SK-N-SH (cell line): ENCODE data around the gene NDUFS7. TPM values are rescaled to one million over a fixed set of nuclear protein-coding genes. Genes with fewer than 3 reads are reported as not detected.

Source experiments
- CTCF ChIA-PET: fragments of 300-600, 350-600 bp; formaldehyde crosslinking; extraction: SDS; loops from one replicate; lab custom pipeline; 2021; lab: Yijun Ruan, JAX
- POLR2A ChIA-PET: fragments of 350-600 bp; sonication (Branson Sonifier 250); formaldehyde crosslinking; extraction: SDS; loops from one replicate; lab custom pipeline; 2020; ENCODE audit warnings: antibody characterized with exemption, inconsistent platforms; lab: Yijun Ruan, JAX
- DNase-seq: peaks from one replicate; pipeline ENCODE4 v3.0.0; 2012
- H2AFZ ChIP-seq: fragments of 200-600 bp; sonication (generic); 2 replicates; pipeline ENCODE4 v1.8.1; 2016; ENCODE audit warnings: antibody characterized with exemption, mild to moderate bottlenecking, low read depth
- H3F3A ChIP-seq: fragments of 200-600 bp; sonication (generic); replicated peaks from 2 replicates; pipeline ENCODE3; 2016; ENCODE audit warnings: antibody characterized with exemption, mild to moderate bottlenecking; ENCODE audit not compliant: insufficient read depth
- H3K27ac ChIP-seq, 2 experiments: fragments of 200-500 bp in 1 of 2; fragments of 200-600 bp in 1 of 2; sonication (Bioruptor generic) in 1 of 2; sonication (generic), shearing (Covaris generic) in 1 of 2; 2 replicates each; pipeline versions ENCODE4 v1.5.1 to v1.6.1; 2014 to 2016; ENCODE audit warnings: low read depth in 2 of 2, inconsistent platforms in 1 of 2, low read length in 1 of 2, mild to moderate bottlenecking in 1 of 2, mixed read lengths in 1 of 2
- H3K27me3 ChIP-seq: fragments of 200-600 bp; sonication (generic), shearing (Covaris generic); 2 replicates; pipeline ENCODE4 v1.6.1; 2016; ENCODE audit warnings: mixed run types; ENCODE audit not compliant: insufficient read depth
- H3K36me3 ChIP-seq, 2 experiments: fragments of 200-500 bp in 1 of 2; fragments of 200-600 bp in 1 of 2; sonication (Bioruptor generic) in 1 of 2; sonication (generic) in 1 of 2; replicated peaks in 1 of 2; 2 replicates each; pipeline versions ENCODE3 to v1.5.1; 2014 to 2016; ENCODE audit warnings: low read length in 1 of 2, mild to moderate bottlenecking in 1 of 2; ENCODE audit not compliant: insufficient read depth in 2 of 2, control insufficient read depth in 1 of 2
- H3K4me1 ChIP-seq, 2 experiments: fragments of 200-500 bp in 1 of 2; fragments of 200-600 bp in 1 of 2; sonication (Bioruptor generic) in 1 of 2; sonication (generic), shearing (Covaris generic) in 1 of 2; 2 replicates each; pipeline versions ENCODE4 v1.5.1 to v1.6.1; 2014 to 2016; ENCODE audit warnings: low read depth in 1 of 2, low read length in 1 of 2, mixed run types in 1 of 2; ENCODE audit not compliant: insufficient read depth in 2 of 2, control insufficient read depth in 1 of 2
- H3K4me2 ChIP-seq: fragments of 200-600 bp; sonication (generic), shearing (Covaris generic); 2 replicates; pipeline ENCODE4 v1.6.1; 2017; ENCODE audit warnings: mixed run types
- H3K4me3 ChIP-seq, 2 experiments: fragments of 200-500 bp in 1 of 2; fragments of 200-600 bp in 1 of 2; sonication (Bioruptor generic) in 1 of 2; sonication (generic), shearing (Covaris generic) in 1 of 2; 2 replicates each; pipeline versions ENCODE4 v1.5.1 to v1.8.1; 2014 to 2016; ENCODE audit warnings: low read depth in 2 of 2, inconsistent platforms in 1 of 2, low read length in 1 of 2, mild to moderate bottlenecking in 1 of 2, mixed read lengths in 1 of 2, moderate library complexity in 1 of 2
- H3K79me2 ChIP-seq: fragments of 200-600 bp; sonication (generic); 2 replicates; pipeline ENCODE4 v1.8.1; 2017; ENCODE audit warnings: mild to moderate bottlenecking; ENCODE audit not compliant: insufficient read depth
- H3K9ac ChIP-seq: fragments of 200-600 bp; sonication (generic); 2 replicates; pipeline ENCODE4 v1.6.1; 2017; ENCODE audit warnings: mixed run types
- H3K9me2 ChIP-seq: fragments of 200-600 bp; sonication (generic); 2 replicates; pipeline ENCODE4 v1.6.1; 2017; ENCODE audit warnings: mixed run types
- H3K9me3 ChIP-seq: fragments of 200-600 bp; sonication (generic); 2 replicates; pipeline ENCODE4 v1.6.1; 2017; ENCODE audit warnings: mixed run types, mild to moderate bottlenecking, moderate library complexity
- H4K20me1 ChIP-seq: fragments of 200-600 bp; sonication (generic); 2 replicates; pipeline ENCODE4 v1.6.1; 2017; ENCODE audit warnings: mild to moderate bottlenecking, mixed run types; ENCODE audit not compliant: insufficient read depth
- EZH2phosphoT487 ChIP-seq: fragments of 200-600 bp; sonication (generic); IDR thresholded peaks from 2 replicates; pipeline ENCODE4 v1.6.1; 2017; ENCODE audit warnings: low read depth, mixed run types, mild to moderate bottlenecking, antibody characterized with exemption, moderate library complexity, borderline replicate concordance
- FOSL2 ChIP-seq: IDR thresholded peaks from 2 replicates; pipeline ENCODE4 v1.4.0; 2012; ENCODE audit warnings: low read depth, mild to moderate bottlenecking, moderate library complexity, borderline replicate concordance
- FOXJ3 ChIP-seq: sonication (generic); formaldehyde crosslinking; IDR thresholded peaks from 2 replicates; pipeline ENCODE4 v1.5.1; 2020; ENCODE audit warnings: mild to moderate bottlenecking, missing genetic modification reagents
- GABPA ChIP-seq: IDR thresholded peaks from 2 replicates; pipeline ENCODE4 v1.4.0; 2012; ENCODE audit warnings: low read depth, mild to moderate bottlenecking
- MAX ChIP-seq: IDR thresholded peaks from 2 replicates; pipeline ENCODE4 v1.4.0; 2012; ENCODE audit warnings: low read depth
- NFIC ChIP-seq: IDR thresholded peaks from 2 replicates; pipeline ENCODE4 v1.4.0; 2012; ENCODE audit warnings: borderline replicate concordance
- NRF1 ChIP-seq: IDR thresholded peaks from 2 replicates; pipeline ENCODE4 v1.6.1; 2012; ENCODE audit warnings: low read depth, mild to moderate bottlenecking, low read length
- POLR2AphosphoS5 ChIP-seq: IDR thresholded peaks from 2 replicates; pipeline ENCODE4 v1.6.1; 2012; ENCODE audit warnings: low read depth, low read length
- RAD21 ChIP-seq: IDR thresholded peaks from 2 replicates; pipeline ENCODE4 v1.6.1; 2012; ENCODE audit warnings: mild to moderate bottlenecking, low read length
- RCOR1 ChIP-seq: fragments of 150-350 bp; IDR thresholded peaks from 2 replicates; pipeline ENCODE4 v1.6.1; 2017; ENCODE audit warnings: antibody characterized with exemption, low read length
- SMC3 ChIP-seq: IDR thresholded peaks from 2 replicates; pipeline ENCODE4 v1.6.1; 2012; ENCODE audit warnings: low read depth, low read length, improper control_type of control experiment
- TAF1 ChIP-seq: IDR thresholded peaks from 2 replicates; pipeline ENCODE4 v1.6.1; 2012; ENCODE audit warnings: low read depth, mild to moderate bottlenecking, low read length, moderate library complexity, borderline replicate concordance
- TCF12 ChIP-seq: IDR thresholded peaks from 2 replicates; pipeline ENCODE4 v1.4.0; 2012
- USF2 ChIP-seq: fragments of 150-350 bp; IDR thresholded peaks from 2 replicates; pipeline ENCODE4 v1.6.1; 2017; ENCODE audit warnings: antibody characterized with exemption, low read length, low read depth, borderline replicate concordance
- WGBS: methylation state at CpG from one replicate; pipeline ENCODE4 v1.1.6; 2017; ENCODE audit warnings: low lambda C conversion rate; 5-methylcytosine and 5-hydroxymethylcytosine counted together
- polyA plus RNA-seq, 3 experiments: library from polyadenylated mRNA; depleted of rRNA; stranded (reverse); fragments of >200 nt; gene quantifications; 2 replicates each; pipeline ENCODE4 v1.2.3, GENCODE V29; 2012
- TF ChIP-seq, protein P1 (sequence below): fragments of 200-600 bp; sonication (generic); IDR thresholded peaks from 2 replicates; pipeline ENCODE4 v1.6.1; 2017; ENCODE audit warnings: antibody characterized with exemption, mild to moderate bottlenecking, moderate library complexity
- TF ChIP-seq, protein P2 (sequence below): fragments of 150-350 bp; IDR thresholded peaks from 2 replicates; pipeline ENCODE4 v1.6.1; 2016; ENCODE audit warnings: mild to moderate bottlenecking, low read depth, low read length

Gene NDUFS7
- polyA plus RNA-seq, 1 of the 3 experiments (the other 2 are of a cell fraction), result 66.4 TPM

DNA sequence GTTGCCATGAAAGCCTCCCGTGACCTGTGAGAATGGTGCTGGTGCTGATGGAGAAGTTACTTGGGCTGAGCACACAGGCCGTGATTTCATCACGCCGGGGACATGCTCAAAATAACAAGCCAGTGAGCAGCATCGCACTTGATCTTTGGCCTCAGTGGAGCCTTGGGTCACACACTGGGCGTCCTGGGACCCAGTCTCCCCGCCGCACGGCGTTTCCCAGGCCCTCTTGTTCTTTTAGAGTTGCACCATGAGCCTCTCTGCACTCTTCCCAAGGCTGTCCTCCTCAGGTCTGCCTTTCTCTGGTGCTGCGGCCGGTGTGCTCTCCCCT is 9.5 kb upstream of the NDUFS7 start:
- TF ChIP-seq GABPA (no peak), FOSL2 (no peak), NRF1 (no peak)
- TF ChIP-seq, protein P1, sequence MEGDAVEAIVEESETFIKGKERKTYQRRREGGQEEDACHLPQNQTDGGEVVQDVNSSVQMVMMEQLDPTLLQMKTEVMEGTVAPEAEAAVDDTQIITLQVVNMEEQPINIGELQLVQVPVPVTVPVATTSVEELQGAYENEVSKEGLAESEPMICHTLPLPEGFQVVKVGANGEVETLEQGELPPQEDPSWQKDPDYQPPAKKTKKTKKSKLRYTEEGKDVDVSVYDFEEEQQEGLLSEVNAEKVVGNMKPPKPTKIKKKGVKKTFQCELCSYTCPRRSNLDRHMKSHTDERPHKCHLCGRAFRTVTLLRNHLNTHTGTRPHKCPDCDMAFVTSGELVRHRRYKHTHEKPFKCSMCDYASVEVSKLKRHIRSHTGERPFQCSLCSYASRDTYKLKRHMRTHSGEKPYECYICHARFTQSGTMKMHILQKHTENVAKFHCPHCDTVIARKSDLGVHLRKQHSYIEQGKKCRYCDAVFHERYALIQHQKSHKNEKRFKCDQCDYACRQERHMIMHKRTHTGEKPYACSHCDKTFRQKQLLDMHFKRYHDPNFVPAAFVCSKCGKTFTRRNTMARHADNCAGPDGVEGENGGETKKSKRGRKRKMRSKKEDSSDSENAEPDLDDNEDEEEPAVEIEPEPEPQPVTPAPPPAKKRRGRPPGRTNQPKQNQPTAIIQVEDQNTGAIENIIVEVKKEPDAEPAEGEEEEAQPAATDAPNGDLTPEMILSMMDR, result no peak
- 93% methylated on average over 11 of the region's 12 CpGs for WGBS

GRCh38 chr19:1376415-1376805 is 7.3 kb upstream of the NDUFS7 start:
- Histone ChIP-seq H4K20me1 (no peaks in the 10 kb centered on the region), H3K9me3 (no peaks in the 10 kb centered on the region), H3F3A (peaks cover 3% of the 10 kb centered on the region), H2AFZ (no peak overlapping the region), H3K4me1 (peaks cover 0 to 3% of the 10 kb centered on the region in 2 experiments; a peak in 1 of 4 replicates), H3K27ac (no peak overlapping the region), H3K79me2 (no peaks in the 10 kb centered on the region), H3K9ac (no peak overlapping the region), H3K27me3 (no peaks in the 10 kb centered on the region), H3K4me2 (no peak overlapping the region), H3K9me2 (no peaks in the 10 kb centered on the region), H3K4me3 (no peak overlapping the region), H3K36me3 (peaks cover 3 to 21% of the 10 kb centered on the region in 2 experiments)
- CTCF ChIA-PET, result interaction anchor here (0.6 kb wide), 1 partner anchor 61 kb away, joined by 3 read pairs; no protein-coding TSS in a partner anchor
- POLR2A ChIA-PET, result no interaction called here
- TF ChIP-seq RAD21 (no peak), FOSL2 (no peak), USF2 (no peak)
- no peak for DNase-seq
- WGBS, result 95% methylated on average over 17 of the region's 17 CpGs

More for the DNA sequence above, 9.5 kb upstream of the NDUFS7 start:
- Histone ChIP-seq H4K20me1 (no peaks in the 10 kb centered on the region), H3K9ac (no peak overlapping the region), H3K9me3 (no peaks in the 10 kb centered on the region), H3K27ac (no peak overlapping the region), H3F3A (peaks cover 3% of the 10 kb centered on the region), H3K79me2 (no peaks in the 10 kb centered on the region), H2AFZ (no peak overlapping the region), H3K4me3 (no peak overlapping the region), H3K4me1 (no peaks in the 10 kb centered on the region), H3K36me3 (peaks cover 6 to 40% of the 10 kb centered on the region in 2 experiments), H3K4me2 (no peak overlapping the region), H3K9me2 (no peaks in the 10 kb centered on the region), H3K27me3 (no peaks in the 10 kb centered on the region)
- DNase-seq, result no peak
- ChIA-PET POLR2A (no interaction called here), CTCF (interaction anchor here (1.3 to 7.4 kb wide), 3 partner anchors 10 to 58 kb away, joined by 4 to 81 read pairs (median 5); no protein-coding TSS in a partner anchor)

- Histone ChIP-seq H3K9ac (no peak overlapping the region), H3K4me2 (no peak overlapping the region), H3K27ac (no peak overlapping the region), H3K9me3 (no peaks in the 10 kb centered on the region), H3K27me3 (no peaks in the 10 kb centered on the region), H3K79me2 (no peaks in the 10 kb centered on the region), H3F3A (peaks cover 6% of the 10 kb centered on the region), H3K36me3 (peaks cover 0 to 20% of the 10 kb centered on the region in 2 experiments), H3K4me1 (peaks cover 0 to 5% of the 10 kb centered on the region in 2 experiments; a peak in 1 of 4 replicates), H3K9me2 (no peaks in the 10 kb centered on the region), H3K4me3 (no peak overlapping the region), H4K20me1 (no peaks in the 10 kb centered on the region), H2AFZ (no peak overlapping the region)
- ChIA-PET POLR2A (no interaction called here), CTCF (interaction anchor here (1.0 kb wide), 1 partner anchor 62 kb away, joined by 5 read pairs; no protein-coding TSS in a partner anchor)
- WGBS, result 90% methylated on average over 14 of the region's 43 CpGs
- no peak for DNase-seq
- TF ChIP-seq TCF12 (no peak), POLR2AphosphoS5 (no peak), NFIC (no peak), TAF1 (no peak), GABPA (no peak), MAX (no peak), FOXJ3 (CRISPR knock-in tag) (no peak), SMC3 (no peak), RCOR1 (no peak), EZH2phosphoT487 (no peak)
- TF ChIP-seq, protein P2, sequence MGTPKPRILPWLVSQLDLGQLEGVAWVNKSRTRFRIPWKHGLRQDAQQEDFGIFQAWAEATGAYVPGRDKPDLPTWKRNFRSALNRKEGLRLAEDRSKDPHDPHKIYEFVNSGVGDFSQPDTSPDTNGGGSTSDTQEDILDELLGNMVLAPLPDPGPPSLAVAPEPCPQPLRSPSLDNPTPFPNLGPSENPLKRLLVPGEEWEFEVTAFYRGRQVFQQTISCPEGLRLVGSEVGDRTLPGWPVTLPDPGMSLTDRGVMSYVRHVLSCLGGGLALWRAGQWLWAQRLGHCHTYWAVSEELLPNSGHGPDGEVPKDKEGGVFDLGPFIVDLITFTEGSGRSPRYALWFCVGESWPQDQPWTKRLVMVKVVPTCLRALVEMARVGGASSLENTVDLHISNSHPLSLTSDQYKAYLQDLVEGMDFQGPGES, result no peak
Measured at GRCh38 chr19:1377176-1377964, 6.3 kb upstream of the NDUFS7 start.
